AG10803 (cell line): Measurements from ENCODE around the gene IL36B.

Source experiments
- DNase-seq: peaks from one replicate; pipeline ENCODE4 v3.0.0; 2010; ENCODE audit warnings: low read depth
- H3K4me3 ChIP-seq: 2 replicates; pipeline ENCODE4 v1.5.1; 2011; ENCODE audit warnings: mild to moderate bottlenecking, low read length, control low read depth
- CTCF ChIP-seq: conservative IDR thresholded peaks from 2 replicates; pipeline ENCODE4 v1.5.1; 2011; ENCODE audit warnings: mild to moderate bottlenecking, low read length, control low read depth, inconsistent platforms

Gene IL36B

GRCh38 chr2:113075030-113075429, 22.4 kb upstream of the IL36B start:
- DNase-seq, result no peak
- H3K4me3 ChIP-seq, result no peak overlapping the region
- no peak for TF ChIP-seq CTCF

GRCh38 chr2:113073325-113073834, 20.7 kb upstream of the IL36B start:
- TF ChIP-seq CTCF, result no peak
- no peak for DNase-seq
- no peak overlapping the region for H3K4me3 ChIP-seq

- no peak for TF ChIP-seq CTCF
- H3K4me3 ChIP-seq, result no peak overlapping the region
- DNase-seq, result no peak
Observed at GRCh38 chr2:113072584-113072983, 19.9 kb upstream of the IL36B start.

GRCh38 chr2:113070606-113070975, 17.9 kb upstream of the IL36B start:
- DNase-seq, result no peak
- TF ChIP-seq CTCF, result no peak
- no peak overlapping the region for H3K4me3 ChIP-seq

- no peak overlapping the region for H3K4me3 ChIP-seq
- no peak for DNase-seq
- no peak for TF ChIP-seq CTCF
Observed at GRCh38 chr2:113069676-113070605, 17.3 kb upstream of the IL36B start.

- no peak overlapping the region for H3K4me3 ChIP-seq
- TF ChIP-seq CTCF, result no peak
- peak; percentile 22 for DNase-seq
Observed at GRCh38 chr2:113068706-113069485, 16.2 kb upstream of the IL36B start.
